Measurements from ENCODE around the gene BCORL1. TPM values are rescaled to one million over a fixed set of nuclear protein-coding genes. Genes with fewer than 3 reads are reported as not detected.

The BCORL1 gene
- total RNA-seq, 1 donor from 2014 or later, result 40.9 TPM

DNA sequence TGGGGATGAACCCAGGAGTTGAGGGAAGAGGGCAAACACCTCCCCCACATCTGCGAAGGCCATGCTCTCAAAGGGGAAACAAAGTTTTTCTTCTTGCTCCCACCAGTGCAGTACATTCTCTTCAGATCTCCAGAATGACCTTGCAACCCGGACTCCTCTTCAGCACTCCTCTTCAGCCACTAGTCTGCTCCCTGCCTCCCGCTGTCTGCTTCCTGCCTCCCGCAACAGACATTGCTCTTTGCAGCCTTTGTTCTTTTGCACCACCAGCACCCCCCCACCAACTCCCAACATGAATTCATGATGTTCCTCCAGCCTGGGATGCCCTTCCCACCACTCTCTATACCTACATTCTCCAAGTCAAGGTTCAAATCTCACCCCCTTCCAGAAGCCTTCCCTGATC lies 44.4 kb upstream of the BCORL1 start:
- TF ChIP-seq, protein P1, sequence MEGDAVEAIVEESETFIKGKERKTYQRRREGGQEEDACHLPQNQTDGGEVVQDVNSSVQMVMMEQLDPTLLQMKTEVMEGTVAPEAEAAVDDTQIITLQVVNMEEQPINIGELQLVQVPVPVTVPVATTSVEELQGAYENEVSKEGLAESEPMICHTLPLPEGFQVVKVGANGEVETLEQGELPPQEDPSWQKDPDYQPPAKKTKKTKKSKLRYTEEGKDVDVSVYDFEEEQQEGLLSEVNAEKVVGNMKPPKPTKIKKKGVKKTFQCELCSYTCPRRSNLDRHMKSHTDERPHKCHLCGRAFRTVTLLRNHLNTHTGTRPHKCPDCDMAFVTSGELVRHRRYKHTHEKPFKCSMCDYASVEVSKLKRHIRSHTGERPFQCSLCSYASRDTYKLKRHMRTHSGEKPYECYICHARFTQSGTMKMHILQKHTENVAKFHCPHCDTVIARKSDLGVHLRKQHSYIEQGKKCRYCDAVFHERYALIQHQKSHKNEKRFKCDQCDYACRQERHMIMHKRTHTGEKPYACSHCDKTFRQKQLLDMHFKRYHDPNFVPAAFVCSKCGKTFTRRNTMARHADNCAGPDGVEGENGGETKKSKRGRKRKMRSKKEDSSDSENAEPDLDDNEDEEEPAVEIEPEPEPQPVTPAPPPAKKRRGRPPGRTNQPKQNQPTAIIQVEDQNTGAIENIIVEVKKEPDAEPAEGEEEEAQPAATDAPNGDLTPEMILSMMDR (IDR thresholded peaks at IDR 0.05; ENCODE audit: unreplicated experiment), result no peak

GRCh38 chrX:129939986-129940385 lies 42.4 kb upstream of the BCORL1 start:
- Mint-ChIP-seq H3K27me3 (peaks cover 27% of the 10 kb centered on the region), H3K9me3 (ENCODE audit: low read depth) (peaks cover 8% of the 10 kb centered on the region), H3K4me3 (ENCODE audit: low read depth) (no peak overlapping the region), H3K4me1 (ENCODE audit: low read depth) (peaks cover 6% of the 10 kb centered on the region), H3K27ac (no peak overlapping the region), H3K36me3 (ENCODE audit: insufficient read depth) (no peaks in the 10 kb centered on the region)
- DNase-seq (ENCODE audit: low spot score, unreplicated experiment), result no peak
- TF ChIP-seq, protein P1 (IDR thresholded peaks at IDR 0.05; ENCODE audit: unreplicated experiment), result no peak

More for the DNA sequence above, 44.4 kb upstream of the BCORL1 start:
- Mint-ChIP-seq H3K27ac (no peak overlapping the region), H3K9me3 (ENCODE audit: low read depth) (peaks cover 8% of the 10 kb centered on the region), H3K4me1 (ENCODE audit: low read depth) (peaks cover 6% of the 10 kb centered on the region), H3K4me3 (ENCODE audit: low read depth) (no peak overlapping the region), H3K27me3 (peaks cover 46% of the 10 kb centered on the region), H3K36me3 (ENCODE audit: insufficient read depth) (peaks cover 2% of the 10 kb centered on the region)
- DNase-seq (ENCODE audit: low spot score, unreplicated experiment), result no peak

GRCh38 chrX:129940721-129941120 lies 41.7 kb upstream of the BCORL1 start:
- peaks cover 6% of the 10 kb centered on the region for H3K4me1 Mint-ChIP-seq (ENCODE audit: low read depth)
- H3K4me3 Mint-ChIP-seq (ENCODE audit: low read depth), result no peak overlapping the region
- DNase-seq (ENCODE audit: low spot score, unreplicated experiment), result no peak
- H3K27me3 Mint-ChIP-seq, result peaks cover 24% of the 10 kb centered on the region
- TF ChIP-seq, protein P1 (IDR thresholded peaks at IDR 0.05; ENCODE audit: unreplicated experiment), result no peak
- peaks cover 8% of the 10 kb centered on the region for H3K9me3 Mint-ChIP-seq (ENCODE audit: low read depth)
- no peak overlapping the region for H3K27ac Mint-ChIP-seq
- H3K36me3 Mint-ChIP-seq (ENCODE audit: insufficient read depth), result no peaks in the 10 kb centered on the region

- H3K36me3 Mint-ChIP-seq (ENCODE audit: insufficient read depth), result no peaks in the 10 kb centered on the region
- TF ChIP-seq, protein P1 (IDR thresholded peaks at IDR 0.05; ENCODE audit: unreplicated experiment), result no peak
Measured at GRCh38 chrX:129945131-129945530, 37.3 kb upstream of the BCORL1 start.

DNA sequence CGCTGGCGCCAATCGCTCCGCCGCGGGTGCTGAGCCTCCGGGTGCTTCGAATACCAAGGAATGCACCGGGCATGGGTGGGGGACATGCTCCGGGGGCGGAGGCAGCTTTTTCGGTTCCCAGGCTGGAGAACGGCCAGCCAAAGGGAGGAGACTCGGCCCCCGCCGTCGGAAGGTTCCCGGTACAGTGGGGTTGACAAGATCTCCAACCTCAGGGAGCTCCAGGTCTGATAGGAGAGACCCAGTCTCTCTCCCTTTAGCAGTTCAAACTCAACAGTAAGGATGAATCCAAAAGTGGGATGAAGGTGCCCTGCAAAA lies 29.1 kb upstream of the BCORL1 start:
- peaks cover 5% of the 10 kb centered on the region for H3K4me1 Mint-ChIP-seq (ENCODE audit: low read depth)
- peaks cover 7% of the 10 kb centered on the region for H3K9me3 Mint-ChIP-seq (ENCODE audit: low read depth)
- H3K27ac Mint-ChIP-seq, result no peak overlapping the region
- H3K4me3 Mint-ChIP-seq (ENCODE audit: low read depth), result peak overlapping the region; percentile 50
- H3K36me3 Mint-ChIP-seq (ENCODE audit: insufficient read depth), result no peaks in the 10 kb centered on the region
- DNase-seq (ENCODE audit: low spot score, unreplicated experiment), result no peak
- TF ChIP-seq, protein P1 (IDR thresholded peaks at IDR 0.05; ENCODE audit: unreplicated experiment), result no peak
- H3K27me3 Mint-ChIP-seq, result peaks cover 25% of the 10 kb centered on the region

More at GRCh38 chrX:129945131-129945530, 37.3 kb upstream of the BCORL1 start:
- Mint-ChIP-seq H3K27me3 (peaks cover 4% of the 10 kb centered on the region), H3K9me3 (ENCODE audit: low read depth) (peaks cover 10% of the 10 kb centered on the region), H3K4me1 (ENCODE audit: low read depth) (no peaks in the 10 kb centered on the region), H3K27ac (no peak overlapping the region), H3K4me3 (ENCODE audit: low read depth) (no peak overlapping the region)
- DNase-seq (ENCODE audit: low spot score, unreplicated experiment), result no peak
